Right renal pelvis (tissue), 4 donors: ENCODE data around the gene HIPK4. TPM values are rescaled to one million over a fixed set of nuclear protein-coding genes. Genes with fewer than 3 reads are reported as not detected.
"Not testable (repeated sequence)": the region's sequence is repeated elsewhere in the genome, so short reads cannot be mapped to it uniquely, and the experiment has no call there.

Source experiments
- DNase-seq, 4 donors: peaks; one replicate each; pipeline ENCODE4 v3.0.0-alpha.2; 2013; ENCODE audit warnings: low read depth in 4 of 4, low spot score in 3 of 4, missing footprints in 1 of 4
- polyA plus RNA-seq, 4 donors: library from polyadenylated mRNA; unstranded; fragments of 120-200 nt; gene quantifications; one replicate each; pipeline ENCODE4 v1.2.1, GENCODE V29; 2013; ENCODE audit not compliant: insufficient read length in 4 of 4

HIPK4 gene
- polyA plus RNA-seq, result under 1 TPM; 0.10 to 0.19 (median 0.15) TPM

- no peak for DNase-seq
These were observed at the start of gene HIPK4 for GRCh38 chr19:40390084-40390742. TSS of gene HIPK4 (minus strand) at chr19:40390181. CDS start at chr19:40389902, 279 bp downstream.

- DNase-seq, result no peak
These were observed 48.3 kb upstream of the HIPK4 start for GRCh38 chr19:40438284-40438683.

GRCh38 chr19:40433391-40434216, 43.6 kb upstream of the HIPK4 start:
- peak; percentile 75 to 89 (median 87) for DNase-seq

- not testable (repeated sequence) for DNase-seq
These were observed 42.8 kb upstream of the HIPK4 start for GRCh38 chr19:40432760-40433159.

GRCh38 chr19:40431698-40432097, 41.7 kb upstream of the HIPK4 start:
- DNase-seq, result no peak

DNA sequence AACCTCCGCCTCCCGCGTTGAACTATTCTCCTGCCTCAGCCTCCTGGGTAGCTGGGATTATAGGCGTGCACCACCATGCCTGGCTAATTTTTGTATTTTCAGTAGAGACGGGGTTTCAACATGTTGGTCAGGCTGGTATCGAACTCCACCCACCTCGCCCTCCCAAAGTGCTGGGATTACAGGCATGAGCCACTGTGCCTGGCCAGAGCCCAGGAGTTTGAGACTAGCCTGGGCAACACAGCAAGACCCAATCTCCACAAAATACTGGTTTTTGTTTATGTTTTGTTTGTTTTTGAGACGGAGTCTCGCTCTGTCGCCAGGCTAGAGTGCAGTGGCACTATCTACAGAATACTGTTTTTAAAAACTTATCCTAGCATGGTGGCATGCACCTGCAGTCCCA, 40.3 kb upstream of the HIPK4 start:
- not testable (repeated sequence) for DNase-seq

- DNase-seq, result not testable (repeated sequence)
These were observed 38.2 kb upstream of the HIPK4 start for GRCh38 chr19:40428197-40428596.

DNA sequence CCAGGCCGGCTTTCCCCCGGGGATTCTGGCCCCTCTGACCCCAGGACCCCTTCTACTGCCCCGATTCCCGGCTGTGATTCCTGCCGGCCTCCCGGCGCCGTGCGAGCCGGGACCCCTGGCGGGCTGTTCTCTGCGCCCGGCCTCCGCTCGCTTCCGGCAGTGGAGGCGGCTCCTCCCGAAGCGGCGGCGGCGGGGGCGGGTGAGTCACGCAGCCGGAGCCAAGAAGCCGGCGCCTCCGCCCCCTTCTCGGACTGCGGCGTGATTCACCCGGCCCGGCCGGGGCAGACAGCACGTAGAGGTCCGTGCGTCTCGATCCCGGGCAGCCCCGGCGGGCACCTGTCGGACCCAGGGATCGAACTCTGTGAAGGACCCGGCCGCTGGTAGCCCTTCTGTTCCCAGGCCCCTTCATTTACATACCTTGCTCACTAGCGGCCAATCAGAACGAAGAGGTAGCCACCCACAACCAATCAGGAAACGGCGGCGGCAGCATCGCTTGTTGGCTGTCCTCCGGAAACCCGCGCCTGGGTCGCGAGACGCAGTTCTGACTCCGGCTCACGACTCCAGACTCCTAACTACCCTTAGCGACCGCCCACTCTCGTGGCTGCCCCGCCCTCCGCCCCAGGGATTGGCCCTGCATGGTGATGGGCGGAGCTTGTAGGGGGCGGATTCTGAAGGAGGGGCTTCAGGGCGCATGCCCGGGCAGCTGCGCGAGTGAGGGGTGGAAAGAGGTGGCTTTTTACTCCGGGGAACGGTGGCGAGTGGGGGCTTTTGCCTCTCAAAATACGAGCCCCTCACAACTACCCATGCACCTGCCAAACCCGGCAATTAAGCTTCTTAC, 35.7 kb upstream of the HIPK4 start, which contains the start of gene SERTAD1:
SERTAD1 (minus strand) TSS at position 543 of the 838 bp plus-strand sequence. CDS start 2,446 bp downstream, outside the sequence.
- DNase-seq, result peak; percentile 98 to 99 (median 99)

DNA sequence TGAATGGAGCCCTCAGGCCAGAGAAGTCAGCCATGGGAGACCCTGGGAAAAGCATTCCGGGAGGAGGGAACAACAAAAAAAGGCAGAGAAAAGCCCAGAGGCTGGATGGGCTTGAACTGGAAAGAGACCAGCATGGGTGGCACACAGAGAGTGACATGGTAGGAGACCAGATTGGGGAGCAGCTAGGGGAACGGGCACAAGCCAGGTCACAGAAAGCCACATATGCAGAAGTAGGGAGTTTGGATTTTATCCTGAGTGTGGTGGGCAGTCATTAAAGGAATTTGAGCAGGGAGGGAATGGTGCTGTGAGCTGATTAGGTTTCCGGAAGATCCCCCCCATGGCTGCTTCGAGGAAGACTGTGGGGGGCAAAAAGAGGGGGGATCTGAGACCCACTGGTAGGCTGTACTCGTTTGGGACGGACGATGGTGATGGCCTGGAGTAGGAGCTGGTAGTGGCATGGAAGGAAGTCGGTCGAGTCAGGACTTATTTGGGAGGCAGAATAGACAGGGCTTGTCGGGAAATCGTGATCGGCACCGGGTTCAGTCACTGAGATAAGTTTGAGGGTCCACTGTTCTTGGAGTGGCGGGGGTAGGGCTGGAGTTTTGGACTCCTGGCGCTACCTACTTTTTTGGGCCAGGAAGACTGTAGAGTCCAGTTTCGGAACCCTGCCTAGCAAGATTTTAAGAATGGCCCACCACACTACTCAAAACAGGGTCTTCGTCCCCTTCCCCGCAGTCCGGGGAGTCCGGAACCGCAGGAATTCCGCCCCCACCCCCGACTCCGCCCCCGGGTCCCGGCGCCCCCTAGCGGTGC, 34.9 kb upstream of the HIPK4 start:
- DNase-seq, result no peak

GRCh38 chr19:40423938-40424337, 34.0 kb upstream of the HIPK4 start:
- no peak for DNase-seq

GRCh38 chr19:40422748-40423566, 33.0 kb upstream of the HIPK4 start:
- DNase-seq, result no peak

GRCh38 chr19:40421993-40422747, 32.2 kb upstream of the HIPK4 start:
- no peak for DNase-seq

GRCh38 chr19:40420766-40421765, 31.1 kb upstream of the HIPK4 start:
- peak; percentile 74 to 91 (median 87) for DNase-seq

GRCh38 chr19:40420451-40420765, 30.4 kb upstream of the HIPK4 start:
- DNase-seq, result no peak

- no peak for DNase-seq
These were observed 29.8 kb upstream of the HIPK4 start for GRCh38 chr19:40419780-40420179.

DNA sequence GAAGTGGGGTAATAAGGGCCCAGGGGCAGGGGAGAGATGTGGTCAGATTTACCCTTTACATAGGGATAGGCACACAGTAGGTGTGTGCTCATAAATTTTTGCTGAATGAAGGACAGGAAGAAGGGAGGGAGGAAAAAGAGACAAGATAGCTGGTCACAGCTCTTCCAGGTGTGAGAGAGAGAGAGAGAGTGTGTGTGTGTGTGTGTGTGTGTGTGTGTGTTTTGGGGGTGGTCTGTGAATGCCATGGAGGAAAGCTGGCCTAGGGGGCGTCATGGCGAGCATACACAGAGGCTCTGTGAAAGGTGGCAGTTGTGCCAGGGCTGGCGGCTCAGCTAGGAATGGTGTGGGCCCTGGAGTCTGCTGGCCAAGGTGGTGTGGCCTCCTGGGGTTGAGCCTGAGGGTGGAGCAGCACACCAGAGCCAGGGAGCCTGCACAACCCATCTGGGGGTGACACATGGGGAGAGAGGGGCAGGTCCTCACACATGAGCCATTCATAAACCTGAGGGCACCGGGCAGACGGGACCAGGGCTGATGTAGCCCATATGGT, 29.2 kb upstream of the HIPK4 start:
- no peak for DNase-seq

DNA sequence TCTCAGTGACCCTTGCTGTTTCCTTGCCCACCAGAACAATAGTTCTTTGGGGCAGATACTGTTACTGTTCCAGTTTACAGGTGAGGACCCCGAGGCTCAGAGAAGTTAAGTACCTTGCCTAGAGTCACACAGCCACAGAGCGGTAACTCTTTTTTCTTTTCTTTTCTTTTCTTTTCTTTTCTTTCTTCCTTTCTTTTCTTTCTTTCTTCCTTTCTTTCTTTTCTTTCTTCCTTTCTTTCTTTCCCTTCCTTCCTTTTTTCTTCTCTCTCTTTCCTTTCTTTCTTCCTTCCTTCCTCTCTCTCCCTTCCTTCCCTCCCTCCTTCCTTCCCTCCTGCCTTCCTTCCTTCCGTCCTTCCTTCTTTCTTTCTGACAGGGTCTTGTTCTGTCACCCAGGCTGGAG, 28.1 kb upstream of the HIPK4 start:
- no peak for DNase-seq
